ENCODE measurements around the gene BAIAP3.
A peak's percentile ranks its signal among the peaks of the same experiment; 100 is the strongest.

DNA sequence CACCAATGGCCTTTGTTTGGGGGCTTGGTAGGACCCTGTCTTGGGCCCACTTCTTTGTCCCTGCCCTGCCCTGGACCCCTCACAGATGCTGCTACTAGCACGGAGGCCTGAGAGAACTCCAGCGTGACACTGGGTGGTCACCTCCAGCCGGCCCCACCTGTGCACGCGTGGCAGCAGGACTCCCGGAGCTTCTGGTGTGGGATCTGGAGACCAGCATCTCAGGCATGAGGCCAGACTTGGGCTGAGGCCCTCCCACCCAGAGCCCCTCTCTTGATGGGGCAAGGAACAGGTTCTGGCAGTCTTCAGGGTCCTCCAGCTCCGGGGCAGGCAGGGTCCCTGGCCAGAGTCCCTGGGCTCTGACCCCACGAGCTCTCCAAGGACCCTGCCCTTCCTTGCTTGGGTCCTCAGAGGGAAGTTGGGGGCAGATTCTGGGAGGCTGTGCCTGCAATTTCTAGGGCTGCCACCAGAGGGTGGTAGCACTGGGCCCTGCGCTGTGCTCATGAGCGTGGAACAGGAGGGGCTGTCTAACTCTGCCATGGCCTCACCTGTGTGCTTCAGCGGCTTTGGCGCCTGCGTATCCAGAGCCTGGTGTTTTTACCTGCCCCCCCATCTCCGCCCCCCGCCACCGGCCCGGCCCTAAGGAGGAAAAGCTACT is 3.1 kb upstream of the BAIAP3 start:
- TF ChIP-seq, protein P1, sequence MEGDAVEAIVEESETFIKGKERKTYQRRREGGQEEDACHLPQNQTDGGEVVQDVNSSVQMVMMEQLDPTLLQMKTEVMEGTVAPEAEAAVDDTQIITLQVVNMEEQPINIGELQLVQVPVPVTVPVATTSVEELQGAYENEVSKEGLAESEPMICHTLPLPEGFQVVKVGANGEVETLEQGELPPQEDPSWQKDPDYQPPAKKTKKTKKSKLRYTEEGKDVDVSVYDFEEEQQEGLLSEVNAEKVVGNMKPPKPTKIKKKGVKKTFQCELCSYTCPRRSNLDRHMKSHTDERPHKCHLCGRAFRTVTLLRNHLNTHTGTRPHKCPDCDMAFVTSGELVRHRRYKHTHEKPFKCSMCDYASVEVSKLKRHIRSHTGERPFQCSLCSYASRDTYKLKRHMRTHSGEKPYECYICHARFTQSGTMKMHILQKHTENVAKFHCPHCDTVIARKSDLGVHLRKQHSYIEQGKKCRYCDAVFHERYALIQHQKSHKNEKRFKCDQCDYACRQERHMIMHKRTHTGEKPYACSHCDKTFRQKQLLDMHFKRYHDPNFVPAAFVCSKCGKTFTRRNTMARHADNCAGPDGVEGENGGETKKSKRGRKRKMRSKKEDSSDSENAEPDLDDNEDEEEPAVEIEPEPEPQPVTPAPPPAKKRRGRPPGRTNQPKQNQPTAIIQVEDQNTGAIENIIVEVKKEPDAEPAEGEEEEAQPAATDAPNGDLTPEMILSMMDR (conservative IDR thresholded peaks at IDR 0.05; ENCODE audit: low read length) = peak; percentile 78
- no peak for TF ChIP-seq EZH2phosphoT487 (IDR thresholded peaks at IDR 0.05; ENCODE audit: borderline replicate concordance, low read depth, low read length)

Data from OCI-LY7 (cell line).